ENCODE results near the gene REELD1.
A peak's percentile ranks its signal among the peaks of the same experiment; 100 is the strongest.

Gene REELD1

DNA sequence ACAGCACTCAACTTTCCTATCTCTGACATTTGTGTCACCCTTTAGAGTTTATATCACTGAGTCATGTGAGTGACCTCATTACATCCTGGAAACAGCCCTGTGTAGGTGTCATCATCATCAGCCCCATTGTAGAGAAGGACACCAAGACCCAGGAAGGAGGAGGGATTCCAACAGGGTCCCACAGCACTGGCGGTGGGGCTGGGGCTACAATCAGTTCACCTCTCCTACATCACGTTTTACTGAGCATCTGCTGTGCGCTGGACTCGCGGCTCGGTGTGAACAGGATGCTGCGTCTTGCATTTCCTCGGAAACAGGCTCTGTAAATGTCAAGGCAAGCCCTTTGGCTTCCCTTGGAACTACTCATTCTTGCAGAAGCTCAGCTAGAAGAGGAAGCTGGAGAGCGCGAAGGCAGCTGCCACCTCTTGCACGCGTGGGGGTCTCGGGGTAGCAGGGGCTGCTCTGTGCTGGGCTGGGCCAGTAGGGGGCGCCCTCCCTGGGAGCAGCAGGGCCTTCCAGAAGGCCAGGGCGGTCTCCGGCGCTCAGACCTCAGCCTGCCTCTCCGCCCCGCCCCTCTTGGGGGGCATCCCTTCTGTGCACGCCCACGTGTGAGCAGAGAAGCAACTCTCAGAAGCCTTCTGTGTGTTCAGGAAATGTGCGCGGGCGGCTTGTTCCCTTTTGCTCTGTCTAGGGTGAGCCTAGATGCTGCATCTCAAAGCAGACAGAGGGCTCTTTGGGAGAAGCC lies 29.0 kb downstream of the REELD1 start:
- DNase-seq (ENCODE audit: low spot score in 2 of 2) (peak; percentile 26 to 34), ATAC-seq (ENCODE audit: low read depth) (peak; percentile 64)
- H3K36me3 Mint-ChIP-seq, result no peaks in the 10 kb centered on the region
- H3K4me1 Mint-ChIP-seq, result peaks cover 3% of the 10 kb centered on the region
- no peaks in the 10 kb centered on the region for H3K27me3 Mint-ChIP-seq
- H3K27ac Mint-ChIP-seq, result no peak overlapping the region
- no peaks in the 10 kb centered on the region for H3K9me3 Mint-ChIP-seq
- peak overlapping the region; percentile 24 for H3K4me3 Mint-ChIP-seq

DNA sequence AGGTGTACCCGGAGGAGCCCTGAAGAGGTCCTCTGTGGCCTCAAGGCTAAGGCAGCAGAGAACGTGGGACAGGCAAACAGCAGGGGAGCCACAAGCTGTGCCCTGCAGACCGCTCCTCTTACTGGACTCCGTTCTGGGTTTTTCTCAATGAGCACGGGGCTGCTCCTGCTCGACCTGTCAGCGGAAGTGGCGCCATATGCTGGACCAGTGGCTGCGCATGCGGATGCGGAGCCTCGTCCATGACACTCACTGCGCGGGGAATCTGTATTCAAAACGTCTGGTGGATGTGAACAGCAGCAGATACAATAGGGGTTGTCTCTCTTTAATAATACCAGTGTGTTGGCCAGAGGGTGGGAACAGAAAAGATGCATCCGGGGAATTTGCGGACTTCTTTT lies 29.5 kb downstream of the REELD1 start:
- H3K4me1 Mint-ChIP-seq, result peaks cover 3% of the 10 kb centered on the region
- DNase-seq (ENCODE audit: low spot score in 2 of 2) (no peak), ATAC-seq (ENCODE audit: low read depth) (no peak)
- no peaks in the 10 kb centered on the region for H3K27me3 Mint-ChIP-seq
- no peaks in the 10 kb centered on the region for H3K9me3 Mint-ChIP-seq
- H3K36me3 Mint-ChIP-seq, result no peaks in the 10 kb centered on the region
- H3K27ac Mint-ChIP-seq, result no peak overlapping the region
- H3K4me3 Mint-ChIP-seq, result no peak overlapping the region

DNA sequence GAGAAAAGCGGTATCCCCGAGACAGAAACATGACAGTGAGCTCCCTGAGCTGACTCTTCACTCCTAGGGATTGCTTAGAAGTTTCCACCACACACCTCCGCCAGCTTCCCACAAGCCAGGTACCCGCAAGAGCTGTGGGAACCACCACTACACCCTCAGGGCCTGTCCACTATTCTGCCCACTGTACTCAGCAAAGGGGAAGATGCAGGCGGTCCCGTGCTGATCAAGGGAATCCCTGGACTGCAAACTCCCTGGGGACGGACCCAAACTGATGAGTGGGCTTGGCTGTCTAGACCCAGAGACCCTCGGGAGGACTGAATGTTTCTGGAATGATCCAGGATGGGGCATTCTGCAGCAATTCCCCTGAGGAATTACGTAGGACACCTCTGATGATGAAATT lies 30.2 kb downstream of the REELD1 start:
- Mint-ChIP-seq H3K4me3 (no peak overlapping the region), H3K4me1 (peaks cover 3% of the 10 kb centered on the region)

DNA sequence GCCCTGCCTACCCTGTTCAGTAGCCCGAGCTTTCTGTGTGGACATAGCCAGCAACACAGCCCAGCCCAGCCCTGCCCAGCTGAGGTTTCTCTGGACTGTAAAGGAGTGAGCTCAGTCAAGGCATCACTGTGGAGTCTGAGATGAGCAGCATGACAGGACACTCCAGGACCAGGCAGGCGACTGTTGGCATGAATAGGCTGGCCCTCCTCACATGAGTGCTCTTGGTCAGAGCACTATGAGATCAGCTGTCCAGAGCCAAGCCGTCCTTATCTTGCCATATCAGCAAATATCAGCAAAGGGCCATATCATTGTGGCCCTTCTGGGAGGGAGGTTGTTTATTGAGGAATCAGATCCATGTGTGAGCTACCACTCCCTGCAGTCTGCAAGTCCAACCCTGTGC lies 30.9 kb downstream of the REELD1 start:
- no peak overlapping the region for H3K4me3 Mint-ChIP-seq
- H3K27me3 Mint-ChIP-seq, result no peaks in the 10 kb centered on the region
- no peak overlapping the region for H3K27ac Mint-ChIP-seq
- no peaks in the 10 kb centered on the region for H3K9me3 Mint-ChIP-seq
- no peak for DNase-seq (ENCODE audit: low spot score in 2 of 2)
- peaks cover 3% of the 10 kb centered on the region for H3K4me1 Mint-ChIP-seq
- H3K36me3 Mint-ChIP-seq, result no peaks in the 10 kb centered on the region
- ATAC-seq (ENCODE audit: low read depth), result no peak

More for the DNA sequence above, 30.2 kb downstream of the REELD1 start:
- ATAC-seq (ENCODE audit: low read depth) (no peak), DNase-seq (ENCODE audit: low spot score in 2 of 2) (no peak)
- no peaks in the 10 kb centered on the region for H3K36me3 Mint-ChIP-seq
- no peaks in the 10 kb centered on the region for H3K9me3 Mint-ChIP-seq
- no peaks in the 10 kb centered on the region for H3K27me3 Mint-ChIP-seq
- H3K27ac Mint-ChIP-seq, result no peak overlapping the region

DNA sequence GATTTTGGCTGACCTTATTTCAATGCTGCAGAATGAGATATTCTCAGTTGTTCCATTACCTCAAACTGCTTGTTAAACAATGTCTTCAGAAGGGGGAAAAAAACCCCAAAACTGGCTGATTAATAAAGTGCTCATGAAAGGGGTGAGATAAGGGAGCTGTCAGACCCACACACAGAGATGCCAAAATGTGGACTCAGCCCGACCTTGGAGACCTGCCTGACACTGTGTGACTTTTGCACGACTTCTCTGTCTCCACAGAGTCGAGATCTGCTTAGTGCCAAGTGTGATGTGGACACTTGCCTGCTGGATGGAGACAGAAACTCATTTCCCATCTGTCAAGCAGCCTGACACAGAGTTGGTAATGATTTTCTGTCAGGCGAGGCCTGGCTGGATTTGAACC lies 31.5 kb downstream of the REELD1 start:
- H3K4me3 Mint-ChIP-seq, result no peak overlapping the region
- DNase-seq (ENCODE audit: low spot score in 2 of 2), result no peak

DNA sequence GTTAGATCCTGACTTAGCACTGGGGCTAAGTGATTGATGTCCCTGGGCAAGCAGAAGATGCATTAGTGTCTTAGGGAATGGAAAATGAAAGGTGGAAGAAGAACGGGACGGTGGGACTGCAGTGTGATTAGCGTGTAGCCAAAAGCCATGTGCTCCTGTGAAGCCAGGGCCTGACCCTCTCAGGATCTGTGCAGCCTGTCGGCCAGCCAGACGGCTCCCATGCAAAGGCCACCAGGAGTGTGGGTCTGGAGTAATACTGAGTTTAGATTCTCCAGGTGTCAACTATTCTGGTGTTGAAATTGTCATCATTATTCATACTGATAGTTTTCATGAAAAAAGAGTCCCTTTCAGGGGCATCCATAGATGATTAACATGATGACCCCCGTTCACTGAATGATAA lies 32.0 kb downstream of the REELD1 start:
- Mint-ChIP-seq H3K27me3 (no peaks in the 10 kb centered on the region), H3K27ac (no peak overlapping the region), H3K4me1 (peaks cover 3% of the 10 kb centered on the region), H3K36me3 (no peaks in the 10 kb centered on the region), H3K4me3 (no peak overlapping the region), H3K9me3 (no peaks in the 10 kb centered on the region)
- no peak for ATAC-seq (ENCODE audit: low read depth)
- DNase-seq (ENCODE audit: low spot score in 2 of 2), result no peak

More for the DNA sequence above, 31.5 kb downstream of the REELD1 start:
- Mint-ChIP-seq H3K4me1 (peaks cover 3% of the 10 kb centered on the region), H3K27ac (no peak overlapping the region), H3K27me3 (no peaks in the 10 kb centered on the region), H3K9me3 (no peaks in the 10 kb centered on the region), H3K36me3 (no peaks in the 10 kb centered on the region)
- ATAC-seq (ENCODE audit: low read depth), result no peak

DNA sequence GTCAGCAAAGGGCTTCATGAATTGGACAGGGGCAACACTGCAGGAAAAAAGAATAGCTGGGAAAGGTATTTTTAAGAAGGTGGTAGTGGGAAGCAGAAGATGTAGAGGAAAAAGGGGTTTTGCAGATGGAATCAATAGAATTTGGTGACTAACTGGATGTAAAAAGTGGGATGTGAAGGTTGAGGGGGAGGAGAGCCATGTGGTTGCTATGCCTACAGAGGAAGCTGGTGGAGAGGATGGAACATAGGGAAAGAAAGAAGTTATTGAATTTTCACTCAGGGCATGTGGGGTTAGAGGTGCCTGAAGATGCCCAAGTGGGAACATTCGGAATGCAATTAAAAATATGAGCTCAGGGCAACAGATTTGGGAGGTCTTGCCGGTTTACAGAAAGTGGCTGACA lies 33.0 kb downstream of the REELD1 start:
- H3K36me3 Mint-ChIP-seq, result no peaks in the 10 kb centered on the region
- no peak for ATAC-seq (ENCODE audit: low read depth)
- no peak overlapping the region for H3K4me3 Mint-ChIP-seq
- no peaks in the 10 kb centered on the region for H3K9me3 Mint-ChIP-seq
- H3K4me1 Mint-ChIP-seq, result no peaks in the 10 kb centered on the region
- no peak overlapping the region for H3K27ac Mint-ChIP-seq
- H3K27me3 Mint-ChIP-seq, result no peaks in the 10 kb centered on the region
- no peak for DNase-seq (ENCODE audit: low spot score in 2 of 2)

DNA sequence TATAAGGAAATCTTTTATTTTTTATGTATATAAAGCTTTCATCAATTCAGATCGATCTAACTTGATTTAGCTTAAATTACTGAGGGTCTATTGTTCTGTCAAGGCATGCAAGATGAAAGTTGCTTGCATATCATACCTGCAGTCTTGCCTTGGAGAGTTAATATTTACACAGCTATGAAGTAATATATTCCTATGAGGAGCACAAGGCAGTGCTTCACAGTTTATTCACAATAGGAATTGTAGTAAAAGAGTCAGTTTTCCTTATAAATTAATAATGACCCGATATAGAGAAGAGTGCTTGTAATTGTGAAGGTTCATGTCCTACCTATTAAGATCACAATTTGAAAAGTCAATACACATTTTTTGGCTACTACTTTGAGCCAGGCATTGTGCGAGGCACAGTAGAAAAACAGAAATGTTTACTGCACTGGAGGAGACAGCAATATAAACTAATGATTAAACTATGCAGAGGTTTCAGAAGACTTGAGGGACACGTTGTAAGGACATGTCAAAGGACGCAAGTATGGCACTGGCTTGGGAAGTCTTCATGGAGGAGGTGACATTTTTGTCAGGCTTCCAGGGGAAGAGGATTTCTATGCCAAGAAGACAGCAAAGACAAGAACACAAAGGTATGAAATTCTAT lies 38.8 kb downstream of the REELD1 start:
- H3K27ac Mint-ChIP-seq, result no peak overlapping the region
- no peak for ATAC-seq (ENCODE audit: low read depth)
- no peak overlapping the region for H3K4me3 Mint-ChIP-seq
- H3K27me3 Mint-ChIP-seq, result no peaks in the 10 kb centered on the region
- no peaks in the 10 kb centered on the region for H3K4me1 Mint-ChIP-seq
- DNase-seq (ENCODE audit: low spot score in 2 of 2), result no peak
- H3K36me3 Mint-ChIP-seq, result peaks cover 4% of the 10 kb centered on the region
- no peaks in the 10 kb centered on the region for H3K9me3 Mint-ChIP-seq

DNA sequence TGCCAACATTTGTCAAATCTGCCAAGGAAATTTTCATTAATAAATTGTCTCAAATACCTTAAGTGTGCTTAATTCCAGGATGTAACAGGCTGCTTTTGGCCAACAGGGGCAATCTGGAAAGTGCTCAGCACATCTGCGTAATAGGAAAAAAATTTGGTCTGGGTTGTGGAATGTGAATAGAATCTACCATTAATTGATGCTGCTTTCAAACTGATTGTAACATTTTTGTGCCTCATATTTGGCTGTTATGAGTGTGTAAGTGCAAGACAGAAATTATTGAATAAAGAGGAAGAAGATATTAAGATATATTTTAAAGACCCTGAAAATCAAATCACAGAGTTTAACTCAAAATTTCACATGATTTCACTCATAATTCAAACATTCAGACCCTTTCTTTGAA lies 41.1 kb downstream of the REELD1 start:
- ATAC-seq (ENCODE audit: low read depth) (no peak), DNase-seq (ENCODE audit: low spot score in 2 of 2) (no peak)
- Mint-ChIP-seq H3K9me3 (no peaks in the 10 kb centered on the region), H3K4me3 (no peak overlapping the region), H3K36me3 (peaks cover 11% of the 10 kb centered on the region), H3K4me1 (no peaks in the 10 kb centered on the region), H3K27me3 (no peaks in the 10 kb centered on the region), H3K27ac (no peak overlapping the region)

DNA sequence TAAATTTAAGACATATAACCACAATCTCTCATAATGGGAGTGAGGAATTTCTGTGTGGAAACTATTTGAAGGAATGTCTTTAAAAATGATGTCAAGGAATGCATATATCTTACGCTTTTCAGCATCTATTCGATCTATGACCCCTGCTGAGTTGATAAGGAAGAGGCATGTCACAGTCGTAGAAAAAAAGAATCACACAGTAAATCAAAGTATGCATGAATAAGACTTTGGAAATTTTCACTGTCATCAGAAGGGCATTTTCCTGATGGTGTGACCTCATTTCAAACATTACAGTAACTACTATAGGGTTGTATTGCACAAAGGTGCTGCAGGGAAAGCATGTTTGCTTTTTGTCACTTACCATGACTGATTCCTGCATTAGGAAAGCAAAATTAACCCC lies 41.5 kb downstream of the REELD1 start:
- Mint-ChIP-seq H3K36me3 (peaks cover 11% of the 10 kb centered on the region), H3K9me3 (no peaks in the 10 kb centered on the region), H3K4me1 (no peaks in the 10 kb centered on the region), H3K27me3 (no peaks in the 10 kb centered on the region), H3K4me3 (no peak overlapping the region), H3K27ac (no peak overlapping the region)
- DNase-seq (ENCODE audit: low spot score in 2 of 2) (no peak), ATAC-seq (ENCODE audit: low read depth) (no peak)

DNA sequence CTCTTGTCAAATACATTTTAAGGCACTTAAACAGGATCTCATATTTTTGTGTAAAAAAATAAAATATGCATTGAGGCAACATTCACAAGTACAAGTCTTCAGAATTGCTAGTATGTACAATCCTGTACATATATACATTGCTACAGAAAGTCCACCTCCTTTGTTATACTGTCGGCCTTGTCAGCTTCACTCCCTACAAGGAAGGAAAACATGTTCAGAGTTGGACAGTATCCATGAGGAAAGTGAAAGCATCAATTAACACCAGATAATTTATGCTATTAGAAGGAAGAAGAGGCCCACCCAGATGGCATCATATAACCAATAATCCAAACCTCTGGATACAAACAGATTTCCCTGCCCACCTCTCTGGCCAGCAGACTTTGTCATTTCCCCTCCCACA lies 42.0 kb downstream of the REELD1 start:
- no peaks in the 10 kb centered on the region for H3K9me3 Mint-ChIP-seq
- no peak overlapping the region for H3K4me3 Mint-ChIP-seq
- H3K36me3 Mint-ChIP-seq, result peaks cover 13% of the 10 kb centered on the region
- no peaks in the 10 kb centered on the region for H3K4me1 Mint-ChIP-seq
- no peak overlapping the region for H3K27ac Mint-ChIP-seq
- DNase-seq (ENCODE audit: low spot score in 2 of 2) (no peak), ATAC-seq (ENCODE audit: low read depth) (no peak)
- H3K27me3 Mint-ChIP-seq, result no peaks in the 10 kb centered on the region

DNA sequence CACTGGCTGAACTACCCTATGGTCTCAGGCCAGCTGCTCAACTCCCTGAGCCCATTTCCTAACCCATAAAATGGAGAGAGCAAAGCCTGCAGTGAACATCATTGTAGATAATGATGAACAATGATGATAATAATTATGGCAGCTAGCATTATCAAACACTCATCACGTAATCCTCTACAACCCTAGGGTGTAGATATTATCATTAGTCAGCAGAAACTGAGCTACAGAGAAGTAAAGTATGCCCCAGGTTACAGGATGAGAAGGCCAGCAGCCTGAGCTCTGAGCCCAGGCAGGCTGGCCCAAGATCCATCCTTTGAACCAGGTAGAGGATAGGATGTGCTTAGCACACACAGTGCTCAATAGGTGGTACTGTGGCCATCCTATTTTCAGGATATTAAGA lies 43.2 kb downstream of the REELD1 start:
- Mint-ChIP-seq H3K4me1 (no peaks in the 10 kb centered on the region), H3K27me3 (no peaks in the 10 kb centered on the region), H3K9me3 (no peaks in the 10 kb centered on the region), H3K27ac (no peak overlapping the region), H3K4me3 (no peak overlapping the region), H3K36me3 (peaks cover 14% of the 10 kb centered on the region)
- DNase-seq (ENCODE audit: low spot score in 2 of 2) (no peak), ATAC-seq (ENCODE audit: low read depth) (no peak)

DNA sequence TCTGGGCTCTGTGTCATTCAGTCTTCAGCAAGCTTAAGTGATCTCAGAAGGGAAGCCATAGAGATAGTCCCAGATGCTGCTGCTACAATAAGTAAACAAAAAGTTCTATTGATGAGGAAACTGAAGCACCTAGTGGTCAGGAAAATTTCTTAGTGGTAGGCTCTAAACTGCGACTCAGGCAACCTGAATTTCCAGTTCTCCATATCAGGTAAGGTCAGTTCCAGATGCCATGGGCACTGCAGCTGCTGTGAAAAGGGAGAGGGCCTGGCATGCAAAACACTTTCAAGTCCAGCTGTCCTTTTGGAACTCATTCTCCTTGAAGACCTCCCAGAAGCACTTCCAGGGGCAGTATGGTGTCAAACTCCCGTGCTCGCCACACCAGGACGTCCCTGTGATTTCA lies 46.2 kb downstream of the REELD1 start:
- Mint-ChIP-seq H3K4me1 (no peaks in the 10 kb centered on the region), H3K36me3 (peaks cover 19% of the 10 kb centered on the region), H3K9me3 (no peaks in the 10 kb centered on the region), H3K27me3 (no peaks in the 10 kb centered on the region), H3K4me3 (no peak overlapping the region), H3K27ac (no peak overlapping the region)
- no peak for ATAC-seq (ENCODE audit: low read depth)
- DNase-seq (ENCODE audit: low spot score in 2 of 2), result no peak

DNA sequence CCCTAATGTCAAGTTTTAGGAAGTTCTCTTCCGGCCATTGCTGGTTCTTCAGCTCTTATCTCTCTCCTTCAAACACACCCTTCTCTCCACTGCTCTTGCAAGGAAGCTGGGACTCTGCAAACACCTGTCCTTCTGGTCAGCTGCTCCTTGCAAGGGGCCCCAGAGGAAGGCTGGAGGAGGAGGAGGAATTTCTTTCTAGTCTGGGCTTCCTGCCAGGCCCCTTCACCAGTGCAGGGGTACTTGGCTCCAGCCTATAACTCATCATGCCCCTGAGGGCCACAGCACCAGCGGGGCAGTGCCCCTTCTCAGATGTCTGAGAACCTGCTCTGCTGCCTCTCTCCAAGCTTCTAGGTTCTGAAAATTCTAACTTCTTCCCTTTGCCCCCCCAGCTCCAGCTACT lies 46.7 kb downstream of the REELD1 start:
- no peak for DNase-seq (ENCODE audit: low spot score in 2 of 2)
- H3K27me3 Mint-ChIP-seq, result no peaks in the 10 kb centered on the region
- ATAC-seq (ENCODE audit: low read depth), result no peak
- H3K4me3 Mint-ChIP-seq, result no peak overlapping the region
- H3K27ac Mint-ChIP-seq, result no peak overlapping the region
- no peaks in the 10 kb centered on the region for H3K9me3 Mint-ChIP-seq
- peaks cover 19% of the 10 kb centered on the region for H3K36me3 Mint-ChIP-seq
- H3K4me1 Mint-ChIP-seq, result no peaks in the 10 kb centered on the region

DNA sequence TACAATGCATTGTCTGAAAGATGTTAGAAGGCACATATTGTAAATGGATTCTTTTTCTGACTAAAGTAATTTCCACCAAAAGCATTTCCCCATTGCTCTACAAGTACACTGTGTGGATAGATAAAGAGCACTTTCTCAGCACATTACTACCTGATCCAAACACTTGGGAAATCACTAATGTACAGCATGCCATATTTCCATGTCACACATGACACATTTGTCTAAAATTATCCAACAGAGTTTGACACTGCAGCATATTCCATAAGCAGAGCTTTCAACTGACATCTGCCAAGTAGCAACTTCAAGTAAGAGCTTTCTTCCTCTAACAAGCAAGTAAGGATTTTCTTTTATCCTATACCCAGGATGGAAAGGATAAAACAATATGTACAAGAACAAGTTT lies 49.5 kb downstream of the REELD1 start:
- no peaks in the 10 kb centered on the region for H3K4me1 Mint-ChIP-seq
- ATAC-seq (ENCODE audit: low read depth), result no peak
- peaks cover 13% of the 10 kb centered on the region for H3K36me3 Mint-ChIP-seq
- no peak overlapping the region for H3K27ac Mint-ChIP-seq
- DNase-seq (ENCODE audit: low spot score in 2 of 2), result no peak
- no peaks in the 10 kb centered on the region for H3K9me3 Mint-ChIP-seq
- H3K4me3 Mint-ChIP-seq, result no peak overlapping the region
- H3K27me3 Mint-ChIP-seq, result no peaks in the 10 kb centered on the region

Measured in memory B cell (primary cell).